GM12878 (cell line): ENCODE data around the gene RAPGEF1. TPM values are rescaled to one million over a fixed set of nuclear protein-coding genes. Genes with fewer than 3 reads are reported as not detected.

Source experiments
- ATAC-seq: fragments of 200-7000 bp; cut with Tn5 transposase; 3 replicates; pipeline ENCODE4 v1.9.1; 2020; ENCODE audit warnings: mild to moderate bottlenecking, moderate library complexity
- BruUV-seq: library from RNA; stranded (reverse); fragments of 400-500 nt; replicated peaks from 2 replicates; lab custom pipeline; 2021; lab: Mats Ljungman, UMichigan
- CTCF ChIA-PET: fragments of 300-600 bp; sonication (Branson Sonifier 250); formaldehyde crosslinking; extraction: SDS; loops from one replicate; lab custom pipeline; 2021; ENCODE audit warnings: inconsistent platforms; lab: Yijun Ruan, JAX
- POLR2A ChIA-PET: fragments of 350-600 bp; formaldehyde crosslinking; extraction: SDS; loops from one replicate; lab custom pipeline; 2021; ENCODE audit warnings: inconsistent platforms; lab: Charles Lee
- RAD21 ChIA-PET: fragments of 300-600 bp; sonication (Branson Sonifier 250); formaldehyde crosslinking; loops from one replicate; lab custom pipeline; 2023; ENCODE audit warnings: antibody characterized with exemption; ENCODE audit not compliant: unreplicated experiment; lab: Charles Lee
- SMC1A ChIA-PET: fragments of 300-600 bp; sonication (Branson Sonifier 250); formaldehyde crosslinking; loops from one replicate; lab custom pipeline; 2023; ENCODE audit not compliant: unreplicated experiment, uncharacterized antibody; lab: Charles Lee
- DNase-seq: peaks from one replicate; pipeline ENCODE4 v3.0.0-alpha.2; 2011; ENCODE audit warnings: low read depth, low spot score
- FAIRE-seq: peaks from 3 replicates; lab custom pipeline; 2011; peaks lifted over from hg19 to GRCh38; lab: Jason Lieb, UNC
- H2AFZ ChIP-seq: 2 replicates; pipeline ENCODE4 v1.6.0; 2011; ENCODE audit warnings: low read depth, low read length, control low read depth; ENCODE audit not compliant: control insufficient read depth
- H3K27ac ChIP-seq: 2 replicates; pipeline ENCODE4 v1.5.1; 2011; ENCODE audit warnings: control low read depth; ENCODE audit not compliant: control insufficient read depth, insufficient read depth
- H3K27me3 ChIP-seq, 2 experiments: replicated peaks in 1 of 2; 2 replicates each; pipeline versions ENCODE4 v1.6.0 to v1.6.1; 2011; ENCODE audit warnings: low read length in 1 of 2; ENCODE audit not compliant: control insufficient read depth in 2 of 2, insufficient read depth in 2 of 2
- H3K36me3 ChIP-seq, 2 experiments: 2 replicates each; pipeline ENCODE4 v1.5.1; 2011; ENCODE audit warnings: low read length in 1 of 2; ENCODE audit not compliant: control insufficient read depth in 2 of 2, insufficient read depth in 2 of 2
- H3K4me1 ChIP-seq: 2 replicates; pipeline ENCODE4 v1.6.1; 2011; ENCODE audit warnings: mild to moderate bottlenecking, low read length, moderate library complexity, mixed read lengths; ENCODE audit not compliant: control insufficient read depth, insufficient read depth
- H3K4me2 ChIP-seq: 2 replicates; pipeline ENCODE4 v1.6.0; 2011; ENCODE audit warnings: control low read depth; ENCODE audit not compliant: control insufficient read depth, insufficient read depth
- H3K4me3 ChIP-seq: fragments of 200-600 bp; sonication (generic); 2 replicates; pipeline ENCODE4 v1.5.1; 2016
- H3K79me2 ChIP-seq: 2 replicates; pipeline ENCODE4 v1.6.0; 2011; ENCODE audit warnings: low read length; ENCODE audit not compliant: control insufficient read depth, insufficient read depth
- H3K9ac ChIP-seq: 2 replicates; pipeline ENCODE4 v1.8.0; 2011; ENCODE audit warnings: low read length, control low read depth, mixed read lengths; ENCODE audit not compliant: control insufficient read depth, insufficient read depth
- H3K9me3 ChIP-seq: replicated peaks from 3 replicates; pipeline ENCODE4 v1.5.1; 2011; ENCODE audit warnings: mild to moderate bottlenecking, low read length; ENCODE audit not compliant: control insufficient read depth, insufficient read depth
- H4K20me1 ChIP-seq: 2 replicates; pipeline ENCODE4 v1.6.0; 2011; ENCODE audit not compliant: control insufficient read depth, insufficient read depth
- BACH1 ChIP-seq: fragments of 450-650 bp; IDR thresholded peaks from 2 replicates; pipeline ENCODE4 v1.6.1; 2017; ENCODE audit warnings: mild to moderate bottlenecking, borderline replicate concordance
- CHD4 ChIP-seq: fragments of 200-600 bp; sonication (generic); IDR thresholded peaks from 2 replicates; pipeline ENCODE4 v1.6.1; 2016; ENCODE audit warnings: mild to moderate bottlenecking
- HDAC2 ChIP-seq: fragments of 200-600 bp; sonication (generic); IDR thresholded peaks from 2 replicates; pipeline ENCODE4 v1.6.1; 2017
- HDGF ChIP-seq: fragments of 450-650 bp; IDR thresholded peaks from 2 replicates; pipeline ENCODE4 v1.6.1; 2016; ENCODE audit warnings: antibody characterized with exemption
- NBN ChIP-seq: fragments of 450-650 bp; IDR thresholded peaks from 2 replicates; pipeline ENCODE4 v1.6.1; 2016
- RCOR1 ChIP-seq: conservative IDR thresholded peaks from 2 replicates; pipeline ENCODE4 v1.6.1; 2012; ENCODE audit warnings: low read depth, low read length, improper control_type of control experiment
- ZNF622 ChIP-seq: fragments of 450-650 bp; IDR thresholded peaks from 2 replicates; pipeline ENCODE4 v1.6.1; 2017; ENCODE audit warnings: mild to moderate bottlenecking, inconsistent platforms
- WGBS: methylation state at CpG from one replicate; pipeline ENCODE4 v1.1.6; 2016; ENCODE audit warnings: low lambda C conversion rate; ENCODE audit not compliant: insufficient replicate concordance, insufficient coverage; ENCODE audit errors: missing lambda C conversion rate; 5-methylcytosine and 5-hydroxymethylcytosine counted together
- in situ Hi-C: fragments of 300-500 bp; cut with MboI; formaldehyde crosslinking; loops from 9 replicates; pipeline ENCODE4 v1.14.3; 2018; ENCODE audit warnings: mixed read lengths
- intact Hi-C: fragments of 100-400 bp; cut with micrococcal nuclease; formaldehyde crosslinking; loops from one replicate; pipeline ENCODE4 v1.14.2; 2022; ENCODE audit not compliant: unreplicated experiment
- polyA plus RNA-seq, 11 experiments: library from polyadenylated mRNA; depleted of rRNA in 4 of 11; unstranded in 6 of 11; stranded (reverse) in 5 of 11; fragments of >200 nt; fragmentation: Nextera tagmentation in 4 of 11; fragmentation: Illumina TruSeq in 1 of 11; extraction: Ambion mirVana in 4 of 11; extraction: Trizol in 1 of 11; gene quantifications; 1 replicate in 1 of 11; 2 replicates in 10 of 11; pipeline versions ENCODE4 v1.2.1 to v1.2.3, GENCODE V29; 2011 to 2016; ENCODE audit warnings: inconsistent platforms in 2 of 11, missing spikeins in 2 of 11, low read depth in 1 of 11
- total RNA-seq, 4 experiments: library from RNA; depleted of rRNA in 3 of 4; stranded (reverse); fragments of >200 nt in 3 of 4; fragmentation: Illumina TruSeq in 1 of 4; extraction: Trizol in 1 of 4; gene quantifications; 2 replicates each; pipeline versions ENCODE4 v1.2.1 to v1.2.3, GENCODE V29; 2013 to 2021
- TF ChIP-seq, protein P1 (sequence below): fragments of 450-650 bp; formaldehyde crosslinking; IDR thresholded peaks from 2 replicates; pipeline ENCODE4 v1.5.0; 2022; ENCODE audit warnings: mild to moderate bottlenecking, missing genetic modification characterization
- TF ChIP-seq, protein P2 (sequence below): IDR thresholded peaks from 2 replicates; pipeline ENCODE4 v1.6.1; 2012; ENCODE audit warnings: low read depth, low read length, improper control_type of control experiment

Gene RAPGEF1
- total and polyA plus RNA-seq, 10 of the 15 experiments (the other 5 are each of a cell fraction or from before 2014, with no cell fraction given): 0.42 to 113 (median 45.9) TPM

DNA sequence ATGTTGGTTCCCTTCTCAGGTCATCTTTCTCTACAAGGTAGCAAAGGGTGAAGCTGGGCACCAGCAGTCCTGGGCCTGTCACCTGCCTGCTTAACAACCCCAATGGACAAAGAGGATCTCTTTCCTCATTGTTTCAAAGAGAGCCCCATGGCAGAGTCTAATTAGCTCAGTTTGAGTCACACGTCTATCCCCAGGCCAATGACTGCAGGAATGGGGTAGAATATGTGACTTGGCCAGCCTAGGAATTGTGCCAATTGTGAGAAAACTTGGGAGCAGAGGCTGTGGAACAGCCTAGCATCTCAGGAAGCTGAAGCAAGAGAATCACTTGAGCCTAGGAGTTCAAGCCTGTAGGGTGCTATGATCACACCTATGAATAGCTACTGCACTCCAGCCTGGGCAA is 3.6 kb upstream of the RAPGEF1 start:
- no TSS peak for BruUV-seq
- no peak for ATAC-seq
- ChIA-PET POLR2A (interaction anchor here (0.6 to 1.6 kb wide), 2 partner anchors 154 to 359 kb away, joined by 3 read pairs; no protein-coding TSS in a partner anchor), CTCF (interaction anchor here (0.6 to 7.8 kb wide), 12 partner anchors 9 to 407 kb away, joined by 3 to 55 read pairs (median 4); no protein-coding TSS in a partner anchor), SMC1A (interaction anchor here (1.1 to 4.1 kb wide), 9 partner anchors 10 to 394 kb away, joined by 3 to 22 read pairs (median 4); no protein-coding TSS in a partner anchor), RAD21 (interaction anchor here (0.9 to 2.1 kb wide), 4 partner anchors 66 to 154 kb away, joined by 3 to 8 read pairs (median 4); no protein-coding TSS in a partner anchor)
- H3K9me3 ChIP-seq: no peaks in the 10 kb centered on the region
- peaks cover 18% of the 10 kb centered on the region for H3K4me1 ChIP-seq
- no peaks in the 10 kb centered on the region for H4K20me1 ChIP-seq
- no peak for TF ChIP-seq HDGF
- no peak for TF ChIP-seq NBN
- TF ChIP-seq, protein P1, sequence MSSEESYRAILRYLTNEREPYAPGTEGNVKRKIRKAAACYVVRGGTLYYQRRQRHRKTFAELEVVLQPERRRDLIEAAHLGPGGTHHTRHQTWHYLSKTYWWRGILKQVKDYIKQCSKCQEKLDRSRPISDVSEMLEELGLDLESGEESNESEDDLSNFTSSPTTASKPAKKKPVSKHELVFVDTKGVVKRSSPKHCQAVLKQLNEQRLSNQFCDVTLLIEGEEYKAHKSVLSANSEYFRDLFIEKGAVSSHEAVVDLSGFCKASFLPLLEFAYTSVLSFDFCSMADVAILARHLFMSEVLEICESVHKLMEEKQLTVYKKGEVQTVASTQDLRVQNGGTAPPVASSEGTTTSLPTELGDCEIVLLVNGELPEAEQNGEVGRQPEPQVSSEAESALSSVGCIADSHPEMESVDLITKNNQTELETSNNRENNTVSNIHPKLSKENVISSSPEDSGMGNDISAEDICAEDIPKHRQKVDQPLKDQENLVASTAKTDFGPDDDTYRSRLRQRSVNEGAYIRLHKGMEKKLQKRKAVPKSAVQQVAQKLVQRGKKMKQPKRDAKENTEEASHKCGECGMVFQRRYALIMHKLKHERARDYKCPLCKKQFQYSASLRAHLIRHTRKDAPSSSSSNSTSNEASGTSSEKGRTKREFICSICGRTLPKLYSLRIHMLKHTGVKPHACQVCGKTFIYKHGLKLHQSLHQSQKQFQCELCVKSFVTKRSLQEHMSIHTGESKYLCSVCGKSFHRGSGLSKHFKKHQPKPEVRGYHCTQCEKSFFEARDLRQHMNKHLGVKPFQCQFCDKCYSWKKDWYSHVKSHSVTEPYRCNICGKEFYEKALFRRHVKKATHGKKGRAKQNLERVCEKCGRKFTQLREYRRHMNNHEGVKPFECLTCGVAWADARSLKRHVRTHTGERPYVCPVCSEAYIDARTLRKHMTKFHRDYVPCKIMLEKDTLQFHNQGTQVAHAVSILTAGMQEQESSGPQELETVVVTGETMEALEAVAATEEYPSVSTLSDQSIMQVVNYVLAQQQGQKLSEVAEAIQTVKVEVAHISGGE (CRISPR knock-in tag): no peak
- no peak for TF ChIP-seq BACH1
- no peak for TF ChIP-seq CHD4
- TF ChIP-seq ZNF622: no peak
- TF ChIP-seq, protein P2, sequence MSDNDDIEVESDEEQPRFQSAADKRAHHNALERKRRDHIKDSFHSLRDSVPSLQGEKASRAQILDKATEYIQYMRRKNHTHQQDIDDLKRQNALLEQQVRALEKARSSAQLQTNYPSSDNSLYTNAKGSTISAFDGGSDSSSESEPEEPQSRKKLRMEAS: no peak
- no peak for TF ChIP-seq HDAC2
- TF ChIP-seq RCOR1: no peak
- H3K79me2 ChIP-seq: peaks cover 14% of the 10 kb centered on the region
- H3K9ac ChIP-seq: no peak overlapping the region
- in situ Hi-C loops (loop anchor here (5.0 kb wide), 2 partner anchors 151 to 391 kb away; no protein-coding TSS in a partner anchor), intact Hi-C loops (loop anchor here (10.0 kb wide), 1 partner anchor 209 kb away; the partner anchor contains the start of gene UCK1)
- FAIRE-seq: no peak
- no peak overlapping the region; the same call in 1 of the 2 replicates for H3K27ac ChIP-seq
- no peak overlapping the region for H3K4me3 ChIP-seq
- DNase-seq: no peak
- no peak overlapping the region for H2AFZ ChIP-seq
- no peaks in the 10 kb centered on the region for H3K27me3 ChIP-seq
- WGBS: 6% methylated on average over 1 of the region's 1 CpG
- H3K4me2 ChIP-seq: peak overlapping the region; percentile 68
- no peaks in the 10 kb centered on the region for H3K36me3 ChIP-seq
